NT2/D1 (cell line): ENCODE results near the gene SCYL3.

Experiments used
- SUZ12 ChIP-seq: IDR thresholded peaks from 2 replicates; pipeline ENCODE4 v1.6.1; 2011; ENCODE audit not compliant: insufficient read length, insufficient read depth; ENCODE audit errors: extremely low read depth
- YY1 ChIP-seq: IDR thresholded peaks from 2 replicates; pipeline ENCODE4 v1.6.1; 2011; ENCODE audit not compliant: insufficient read length, insufficient read depth
- ZNF274 ChIP-seq: IDR thresholded peaks from 2 replicates; pipeline ENCODE4 v1.6.1; 2011; ENCODE audit warnings: mild to moderate bottlenecking, low read depth, low read length

GRCh38 chr1:169814265-169814664 is 79.4 kb downstream of the SCYL3 start:
- TF ChIP-seq YY1, result no peak
- no peak for TF ChIP-seq SUZ12
- no peak for TF ChIP-seq ZNF274
